ENCODE measurements around the gene AKT3.
"Not testable (repeated sequence)": the region's sequence is repeated elsewhere in the genome, so short reads cannot be mapped to it uniquely, and the experiment has no call there.

Gene AKT3

DNA sequence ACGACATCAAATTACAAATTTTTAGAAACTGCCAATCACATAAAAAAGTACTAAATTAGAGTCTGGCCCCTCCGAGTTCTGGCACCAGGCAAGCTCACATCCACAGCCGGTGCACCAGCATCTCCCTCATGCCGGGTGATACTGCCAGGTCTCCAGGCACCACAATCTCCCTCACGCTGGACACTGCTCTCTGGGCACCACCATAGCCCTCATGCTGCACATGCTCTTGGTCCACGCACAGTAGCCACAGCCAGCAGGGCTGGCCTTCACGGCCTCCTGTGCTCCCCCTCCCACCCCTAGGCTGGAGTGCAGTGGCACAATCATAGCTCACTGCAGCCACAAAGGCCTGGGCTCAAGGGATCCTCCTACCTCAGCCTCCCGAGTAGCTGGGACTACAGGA, 65.5 kb downstream of the AKT3 start:
- DNase-seq (ENCODE audit: low read depth in 2 of 2), result no peak

- DNase-seq (ENCODE audit: low read depth in 2 of 2), result no peak
Measured at GRCh38 chr1:243783714-243784113, 66.3 kb downstream of the AKT3 start.

DNA sequence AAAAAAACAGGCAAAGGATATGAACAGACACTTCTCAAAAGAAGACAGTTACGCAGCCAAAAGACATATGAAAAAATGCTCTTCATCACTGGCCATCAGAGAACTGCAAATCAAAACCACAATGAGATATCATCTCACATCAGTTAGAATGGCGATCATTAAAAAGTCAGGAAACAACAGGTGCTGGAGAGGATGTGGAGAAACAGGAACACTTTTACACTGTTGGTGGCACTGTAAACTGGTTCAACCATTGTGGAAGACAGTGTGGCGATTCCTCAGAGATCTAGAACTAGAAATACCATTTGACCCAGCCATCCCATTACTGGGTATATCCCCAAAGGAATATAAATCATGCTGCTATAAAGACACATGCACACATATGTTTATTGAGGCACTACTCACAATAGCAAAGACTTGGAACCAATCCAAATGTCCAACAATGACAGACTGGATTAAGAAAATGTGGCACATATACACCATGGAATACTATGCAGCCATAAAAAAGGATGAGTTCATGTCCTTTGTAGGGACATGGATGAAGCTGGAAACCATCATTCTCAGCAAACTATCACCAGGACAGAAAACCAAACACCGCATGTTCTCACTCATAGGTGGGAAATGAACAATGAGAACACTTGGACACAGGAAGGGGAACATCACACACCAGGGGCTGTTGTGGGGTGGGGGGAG, 77.5 kb downstream of the AKT3 start:
- not testable (repeated sequence) for DNase-seq (ENCODE audit: low read depth in 2 of 2)

DNA sequence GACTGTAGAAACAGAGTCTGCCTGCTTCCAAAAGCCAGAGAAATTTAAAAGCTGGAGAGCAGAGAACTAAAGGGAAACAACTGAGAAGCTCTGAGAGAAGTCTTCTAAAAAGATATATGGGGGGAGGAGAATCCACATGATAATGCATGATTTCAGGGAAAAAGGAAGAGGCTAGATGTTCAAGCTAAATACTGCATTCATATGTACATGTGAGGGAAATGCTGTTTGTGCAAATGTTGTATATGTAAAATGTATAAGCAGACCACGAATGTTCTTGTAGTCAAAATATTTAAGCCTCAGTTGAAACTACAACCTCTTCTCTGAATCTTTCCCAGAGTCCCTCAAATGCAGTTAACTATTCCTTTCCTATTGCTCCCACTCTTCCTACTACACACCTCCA, 79.2 kb downstream of the AKT3 start:
- no peak for DNase-seq (ENCODE audit: low read depth in 2 of 2)

GRCh38 chr1:243765676-243766075, 84.4 kb downstream of the AKT3 start:
- DNase-seq (ENCODE audit: low read depth in 2 of 2), result no peak

DNA sequence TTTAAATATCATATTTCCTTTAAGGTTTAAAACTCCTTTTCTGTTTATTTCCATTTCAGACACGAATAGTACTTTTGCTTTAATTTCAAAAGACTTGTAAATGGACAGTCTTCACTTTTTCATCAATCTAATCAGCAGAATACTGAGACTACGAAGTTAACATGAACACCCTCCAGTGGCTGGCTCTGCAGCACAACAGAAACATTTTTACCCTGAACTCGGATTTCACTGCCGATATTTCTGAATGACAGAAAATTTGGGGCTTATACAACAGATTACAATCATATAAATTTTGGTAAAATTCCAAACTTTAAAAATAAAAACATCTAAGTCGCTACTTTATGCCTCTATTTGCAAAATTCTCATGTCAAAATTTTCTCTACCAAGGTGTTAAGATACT, 86.2 kb downstream of the AKT3 start:
- no peak for DNase-seq (ENCODE audit: low read depth in 2 of 2)

GRCh38 chr1:243758647-243759046, 91.4 kb downstream of the AKT3 start:
- DNase-seq (ENCODE audit: low read depth in 2 of 2), result no peak

DNA sequence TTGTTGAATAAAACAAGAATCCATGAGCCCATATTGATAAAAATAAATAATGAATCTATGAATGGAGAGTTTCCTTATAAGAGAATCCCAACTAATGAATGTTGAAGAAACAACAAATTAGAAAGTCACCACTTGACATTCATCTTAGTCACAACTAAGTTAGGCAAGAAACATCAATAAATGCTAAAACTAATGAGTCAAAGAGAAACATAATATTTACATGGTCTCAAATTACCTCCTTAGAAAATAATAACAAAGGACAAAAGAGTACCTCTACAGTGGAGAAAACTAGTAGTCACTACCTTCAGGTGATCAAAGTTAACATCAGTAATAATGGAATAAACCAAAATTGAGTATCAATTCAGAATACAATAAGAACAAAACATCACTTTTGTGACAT, 93.5 kb downstream of the AKT3 start:
- no peak for DNase-seq (ENCODE audit: low read depth in 2 of 2)

DNA sequence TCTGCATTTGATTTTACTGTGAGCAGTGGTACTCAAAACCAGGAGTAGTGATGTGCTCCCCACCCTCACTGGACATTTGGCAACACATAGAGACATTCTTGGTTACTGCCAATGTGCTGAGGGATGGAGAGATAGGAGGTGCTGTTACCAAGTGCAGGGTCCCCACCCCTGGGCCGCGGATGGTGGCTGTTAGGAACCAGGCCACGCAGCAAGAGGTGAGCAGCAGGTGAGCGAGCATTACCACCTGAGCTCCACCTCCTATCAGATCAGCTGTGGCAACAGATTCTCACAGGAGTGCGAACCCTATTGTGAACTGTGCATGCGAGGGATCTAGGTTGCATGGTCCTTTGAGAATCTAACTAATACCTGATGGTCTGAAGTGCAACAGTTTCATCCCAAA, 95.7 kb downstream of the AKT3 start:
- DNase-seq (ENCODE audit: low read depth in 2 of 2), result no peak

GRCh38 chr1:243751506-243751905, 98.5 kb downstream of the AKT3 start:
- DNase-seq (ENCODE audit: low read depth in 2 of 2), result no peak

- DNase-seq (ENCODE audit: low read depth in 2 of 2), result no peak
Measured at GRCh38 chr1:243748706-243749283, 101.2 kb downstream of the AKT3 start.

GRCh38 chr1:243748227-243748626, 101.8 kb downstream of the AKT3 start:
- no peak for DNase-seq (ENCODE audit: low read depth in 2 of 2)

DNA sequence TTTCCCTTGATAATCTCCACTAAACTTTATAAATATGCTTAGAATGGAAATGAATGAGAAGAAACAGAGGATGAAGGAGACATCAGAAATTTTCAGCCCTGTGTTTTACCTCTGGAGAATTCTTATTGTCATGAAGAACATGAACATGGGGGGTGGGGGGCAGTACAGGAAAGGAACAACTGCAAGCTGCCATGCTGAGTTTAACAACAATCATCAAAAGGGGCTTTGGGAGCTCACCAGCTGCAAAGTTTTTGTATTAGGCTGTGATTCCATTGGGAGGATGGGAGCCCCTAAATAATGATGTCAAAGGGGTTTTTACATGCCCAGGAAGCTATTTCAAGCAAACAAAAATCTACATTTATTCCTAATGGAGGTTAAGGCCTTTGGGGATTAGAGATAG, 103.3 kb downstream of the AKT3 start:
- DNase-seq (ENCODE audit: low read depth in 2 of 2), result no peak

- DNase-seq (ENCODE audit: low read depth in 2 of 2), result no peak
Measured at GRCh38 chr1:243745356-243745755, 104.7 kb downstream of the AKT3 start.

DNA sequence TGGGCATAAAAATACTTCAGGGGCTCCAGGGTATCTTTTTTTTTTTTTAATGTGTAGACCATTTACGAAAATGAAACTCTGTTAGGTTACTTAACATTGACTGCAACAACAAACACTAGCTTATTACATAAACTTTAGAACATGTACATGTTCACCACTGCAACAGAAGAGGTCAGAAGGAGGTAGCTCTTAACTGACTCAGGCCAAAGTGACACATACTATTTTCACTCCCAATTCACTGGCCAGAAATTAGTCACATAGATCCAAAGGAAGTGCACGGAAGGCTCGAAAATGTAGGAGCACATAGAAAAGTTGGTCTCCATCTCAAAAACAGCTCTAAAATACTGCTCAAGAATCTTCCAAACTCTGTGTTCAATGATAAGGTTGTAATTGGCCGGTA, 107.2 kb downstream of the AKT3 start:
- no peak for DNase-seq (ENCODE audit: low read depth in 2 of 2)

- no peak for DNase-seq (ENCODE audit: low read depth in 2 of 2)
Measured at GRCh38 chr1:243740255-243740999, 109.6 kb downstream of the AKT3 start.

GRCh38 chr1:243739335-243740003, 110.6 kb downstream of the AKT3 start:
- DNase-seq (ENCODE audit: low read depth in 2 of 2), result no peak

- no peak for DNase-seq (ENCODE audit: low read depth in 2 of 2)
Measured at GRCh38 chr1:243738020-243738419, 112.0 kb downstream of the AKT3 start.

- DNase-seq (ENCODE audit: low read depth in 2 of 2), result no peak
Measured at GRCh38 chr1:243735457-243735856, 114.6 kb downstream of the AKT3 start.

DNA sequence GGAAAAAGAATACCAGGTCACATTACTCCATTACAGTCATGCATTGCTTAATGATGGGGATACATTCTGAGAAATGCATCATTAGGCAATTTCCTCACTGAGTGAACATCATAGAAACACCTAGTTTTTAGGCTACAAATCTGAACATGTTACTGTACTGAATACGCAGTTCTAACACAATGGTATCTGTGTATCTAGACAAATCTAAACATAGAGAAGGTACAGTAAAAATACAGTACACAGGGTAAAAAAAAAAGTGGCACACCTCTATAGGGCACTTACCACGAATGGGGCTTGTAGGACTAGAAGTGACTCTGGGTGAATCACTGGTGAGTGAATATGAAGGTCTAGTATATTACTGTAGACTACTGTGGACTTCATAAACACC, 115.7 kb downstream of the AKT3 start:
- no peak for DNase-seq (ENCODE audit: low read depth in 2 of 2)

DNA sequence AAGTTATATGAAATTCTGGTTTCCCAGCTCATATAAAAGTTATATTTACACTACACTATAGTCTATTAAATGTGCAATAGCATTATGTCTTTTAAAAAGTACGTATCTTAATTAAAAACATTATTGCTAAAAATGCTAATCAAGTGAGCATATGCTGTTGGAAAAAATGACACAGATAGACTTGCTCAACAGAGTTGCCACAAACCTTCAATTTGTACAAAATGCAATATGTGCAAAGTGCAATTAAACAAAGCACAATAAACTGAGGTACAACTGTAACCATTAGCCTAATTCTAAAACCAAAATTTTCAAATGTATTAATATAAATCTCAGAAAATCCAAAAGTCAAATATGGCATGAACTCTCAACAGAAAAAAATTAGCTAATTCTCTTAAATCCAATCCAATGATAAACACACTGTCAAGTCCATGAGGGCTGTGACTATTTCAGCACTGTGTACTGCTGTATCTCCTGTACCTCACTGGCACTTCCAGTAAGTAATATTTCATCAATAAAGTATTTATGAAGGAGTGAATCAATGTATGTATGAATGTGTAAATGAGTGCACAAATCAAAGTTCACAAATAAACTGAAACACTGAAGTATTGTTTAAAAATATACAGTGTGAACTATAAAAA, 116.3 kb downstream of the AKT3 start:
- DNase-seq (ENCODE audit: low read depth in 2 of 2), result no peak

DNA sequence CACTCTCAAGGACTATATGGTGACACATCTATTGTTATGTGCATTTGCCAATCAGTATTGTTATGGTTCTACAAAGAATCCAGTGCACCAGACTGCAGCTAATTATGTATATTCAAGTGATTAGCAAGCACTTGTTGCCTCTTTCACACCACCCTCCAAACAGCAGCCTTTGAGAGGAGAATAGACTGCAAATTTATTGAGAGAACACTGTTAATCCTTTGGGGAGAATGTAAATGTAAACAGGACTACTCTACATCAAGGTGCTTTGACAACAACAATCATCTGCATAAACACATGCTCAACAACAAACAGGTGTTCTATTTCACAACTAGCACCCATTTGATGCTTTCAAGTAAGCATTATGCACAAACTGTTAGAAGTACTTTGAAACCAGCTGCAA, 117.4 kb downstream of the AKT3 start:
- no peak for DNase-seq (ENCODE audit: low read depth in 2 of 2)
